GM19438 (cell line): ENCODE measurements around the gene MAB21L2.

ENCODE experiments used
- ATAC-seq: cut with Tn5 transposase; IDR thresholded peaks from one replicate; pipeline ENCODE4 v1.9.1; 2021; ENCODE audit warnings: low read depth; ENCODE audit not compliant: unreplicated experiment

The MAB21L2 gene

DNA sequence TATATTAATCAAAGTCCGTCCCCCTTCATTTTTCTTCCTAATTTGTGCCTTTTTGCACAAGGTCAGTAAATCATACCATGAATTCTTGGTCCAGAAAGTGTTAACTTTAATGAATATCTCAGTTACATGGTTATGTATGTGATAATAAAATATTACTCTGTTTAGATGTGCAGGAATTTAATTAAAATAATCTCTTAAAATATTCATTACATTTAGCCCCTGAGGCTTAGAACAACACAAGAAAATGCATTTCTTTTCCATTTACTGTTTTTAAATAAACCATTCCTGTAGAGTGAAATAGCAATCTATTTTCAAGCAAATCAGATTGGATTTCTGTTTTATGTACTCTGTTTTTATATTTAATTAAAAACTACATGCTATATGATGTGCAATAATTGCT, 17.6 kb downstream of the MAB21L2 start:
- no peak for ATAC-seq

DNA sequence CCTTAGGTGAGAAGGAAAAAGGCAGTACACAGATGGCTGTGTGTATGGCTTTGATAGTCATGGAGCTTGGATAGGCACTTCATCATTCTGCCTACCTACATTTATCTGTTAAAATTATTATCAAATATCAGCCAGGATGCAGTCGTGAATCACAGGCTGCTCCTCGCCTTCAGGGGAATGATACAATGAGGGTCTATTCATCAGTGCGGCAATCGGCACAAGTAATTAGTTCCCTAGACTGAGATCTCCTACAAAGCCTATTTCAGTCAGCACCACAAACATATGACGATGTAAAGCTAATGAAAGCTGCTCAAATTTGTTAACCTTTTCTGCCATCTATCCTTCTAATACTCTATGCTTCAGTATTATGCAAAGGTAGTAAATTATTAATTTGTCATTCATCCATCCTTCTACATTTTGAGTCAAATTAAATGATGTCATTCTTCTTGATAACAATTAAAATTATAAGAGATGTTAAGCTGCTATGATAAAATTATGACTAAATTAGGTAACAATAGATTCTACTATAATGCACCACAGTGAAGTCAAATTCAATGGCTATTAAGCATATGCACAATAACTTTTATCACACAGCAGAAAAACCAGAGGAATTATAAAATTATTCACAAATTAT, 19.0 kb downstream of the MAB21L2 start:
- ATAC-seq = no peak

DNA sequence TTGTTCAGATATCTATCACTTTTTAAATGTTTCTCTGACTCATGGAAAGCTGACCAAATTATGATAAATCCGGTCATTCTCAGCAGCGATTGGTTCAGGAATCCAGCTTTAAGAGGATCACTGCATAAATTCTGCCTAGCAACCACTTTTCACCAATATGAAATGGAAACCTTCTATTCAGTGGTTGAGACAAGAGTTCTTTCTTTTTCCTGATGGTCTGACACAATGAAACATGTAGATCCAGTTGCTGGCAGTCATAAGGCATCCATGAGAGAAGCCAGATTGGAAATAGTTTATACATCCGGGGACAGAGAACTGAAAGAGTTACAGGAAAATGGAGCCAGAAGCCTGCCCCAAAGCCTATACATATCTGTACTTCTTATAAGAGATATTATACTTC, 27.2 kb downstream of the MAB21L2 start:
- no peak for ATAC-seq

DNA sequence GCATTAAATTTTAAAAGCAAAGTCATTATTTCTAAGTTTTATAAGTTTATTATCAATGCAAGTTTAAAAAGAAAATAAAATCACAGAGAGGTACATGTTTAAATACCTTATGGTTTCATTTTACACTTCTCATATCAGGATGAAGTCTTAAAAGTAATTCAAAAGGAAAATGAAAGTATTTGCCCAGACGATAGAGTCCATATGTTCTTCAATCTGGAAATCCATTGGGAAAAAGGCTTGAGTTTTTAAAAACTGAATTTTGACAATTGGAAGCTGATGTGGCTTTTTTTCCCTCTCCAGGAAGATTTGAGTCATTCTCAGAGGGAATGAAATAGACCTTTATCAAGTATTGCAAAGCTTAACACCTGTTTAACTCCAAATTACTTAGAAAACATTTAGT, 37.1 kb downstream of the MAB21L2 start:
- ATAC-seq = no peak

DNA sequence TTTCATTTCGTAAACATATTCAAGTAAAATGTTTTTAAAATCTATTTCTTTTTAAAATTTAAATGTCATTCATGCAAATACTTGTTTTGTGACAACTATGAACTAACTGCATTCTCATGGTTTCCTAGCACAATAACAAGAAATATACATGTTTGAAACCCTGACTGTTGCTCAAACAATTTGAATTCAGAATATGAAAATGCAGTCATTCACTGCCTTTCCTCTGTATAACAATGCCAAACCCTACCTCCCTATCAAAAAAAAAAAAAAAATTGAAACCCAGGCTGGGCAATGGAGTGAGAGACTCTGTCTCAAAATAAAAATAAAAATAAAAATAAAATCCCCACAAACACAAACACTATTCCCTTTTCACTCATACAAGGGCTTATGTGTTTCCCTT, 42.1 kb downstream of the MAB21L2 start:
- ATAC-seq = no peak

DNA sequence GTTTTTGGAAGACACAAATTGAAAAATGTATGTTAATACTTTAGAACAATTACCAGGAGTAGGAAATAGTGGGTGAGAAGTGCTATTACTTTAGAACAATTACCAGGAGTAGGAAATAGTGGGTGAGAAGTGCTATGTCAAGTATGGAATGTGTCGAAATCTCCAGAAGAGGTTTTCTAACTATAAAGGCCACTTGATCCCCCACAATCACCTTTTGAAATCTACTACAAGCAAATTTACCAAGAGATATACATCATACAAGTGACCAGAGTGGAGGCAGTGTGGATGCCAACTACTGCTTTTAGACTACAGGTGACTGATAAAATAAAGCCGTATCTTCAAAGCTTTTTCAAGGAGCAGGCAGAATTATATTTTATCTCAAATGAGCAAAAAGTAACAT, 43.1 kb downstream of the MAB21L2 start:
- ATAC-seq = no peak

DNA sequence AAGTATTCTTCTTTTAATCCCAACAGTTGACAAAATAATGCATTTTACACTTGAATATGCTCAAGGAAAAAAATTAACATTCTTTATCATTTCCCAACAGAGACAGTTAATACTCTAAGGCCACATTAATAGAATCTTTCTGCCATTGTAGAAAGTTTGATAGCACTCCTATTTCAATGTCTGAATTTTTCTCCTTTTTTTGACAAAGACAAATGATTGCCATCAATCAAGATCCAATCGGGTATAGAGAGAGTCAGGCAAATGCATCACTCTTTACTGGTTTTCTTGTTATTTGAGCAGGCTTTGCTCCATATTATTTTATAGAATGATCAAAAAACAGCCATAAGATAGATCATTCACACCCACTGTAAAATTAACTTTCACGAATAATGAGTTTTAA, 46.1 kb downstream of the MAB21L2 start:
- ATAC-seq = no peak

DNA sequence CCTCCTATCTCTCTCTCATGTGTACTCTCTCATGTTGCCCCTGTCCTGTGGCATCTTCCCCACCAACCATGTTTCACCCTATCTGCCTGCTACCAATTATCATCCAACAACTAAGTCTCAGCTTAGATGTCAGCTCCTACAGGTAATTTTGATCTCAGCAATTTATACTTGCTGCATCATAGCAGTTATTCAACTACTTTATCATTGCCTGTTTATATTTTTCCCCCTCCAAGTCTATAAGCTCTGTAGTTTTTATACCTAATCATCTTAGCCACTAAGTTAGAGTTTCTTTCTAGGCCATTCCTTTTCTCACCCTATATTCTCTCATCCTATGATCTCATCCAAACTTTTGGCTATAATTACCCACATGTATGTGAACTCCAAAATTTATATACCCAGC, 50.7 kb downstream of the MAB21L2 start:
- no peak for ATAC-seq
